Measurements from ENCODE around the gene KLK7.
A peak's percentile ranks its signal among the peaks of the same experiment; 100 is the strongest.

Gene KLK7

GRCh38 chr19:50983625-50984292 is at the start of gene KLK7:
TSS of gene KLK7 (minus strand) at chr19:50983917. CDS start at chr19:50982399, 1,518 bp downstream.
- no peak for DNase-seq (ENCODE audit: low read depth in 2 of 2)

GRCh38 chr19:51031880-51032225 is 48.1 kb upstream of the KLK7 start:
- no peak for DNase-seq (ENCODE audit: low read depth in 2 of 2)

- DNase-seq (ENCODE audit: low read depth in 2 of 2) = no peak
These were observed 47.6 kb upstream of the KLK7 start for GRCh38 chr19:51031220-51031879.

- DNase-seq (ENCODE audit: low read depth in 2 of 2) = no peak
These were observed 46.9 kb upstream of the KLK7 start for GRCh38 chr19:51030631-51031030.

GRCh38 chr19:51029718-51030117 is 46.0 kb upstream of the KLK7 start:
- no peak for DNase-seq (ENCODE audit: low read depth in 2 of 2)

- DNase-seq (ENCODE audit: low read depth in 2 of 2) = no peak
These were observed 44.2 kb upstream of the KLK7 start for GRCh38 chr19:51027873-51028272.

- no peak for DNase-seq (ENCODE audit: low read depth in 2 of 2)
These were observed 43.5 kb upstream of the KLK7 start for GRCh38 chr19:51027126-51027806.

- DNase-seq (ENCODE audit: low read depth in 2 of 2) = no peak
These were observed 42.8 kb upstream of the KLK7 start, which contains the start of gene KLK11 for GRCh38 chr19:51026554-51026831. TSS of gene KLK11 (minus strand) at chr19:51026616. CDS start at chr19:51025631, 985 bp downstream.

GRCh38 chr19:51025809-51026553 is 42.3 kb upstream of the KLK7 start:
- DNase-seq (ENCODE audit: low read depth in 2 of 2) = no peak

- no peak for DNase-seq (ENCODE audit: low read depth in 2 of 2)
These were observed 41.7 kb upstream of the KLK7 start for GRCh38 chr19:51025401-51025800.

GRCh38 chr19:51024924-51025323 is 41.2 kb upstream of the KLK7 start:
- DNase-seq (ENCODE audit: low read depth in 2 of 2) = no peak

- no peak for DNase-seq (ENCODE audit: low read depth in 2 of 2)
These were observed 40.2 kb upstream of the KLK7 start for GRCh38 chr19:51023946-51024345.

- no peak for DNase-seq (ENCODE audit: low read depth in 2 of 2)
These were observed 38.8 kb upstream of the KLK7 start for GRCh38 chr19:51022526-51022925.

- DNase-seq (ENCODE audit: low read depth in 2 of 2) = no peak
These were observed 37.4 kb upstream of the KLK7 start for GRCh38 chr19:51020988-51021651.

- DNase-seq (ENCODE audit: low read depth in 2 of 2) = no peak
These were observed 35.8 kb upstream of the KLK7 start, which contains the start of gene KLK10 for GRCh38 chr19:51019544-51019925. TSS of gene KLK10 (minus strand) at chr19:51019709. CDS start at chr19:51019130, 579 bp downstream.

GRCh38 chr19:51018745-51019543 is 35.2 kb upstream of the KLK7 start:
- no peak for DNase-seq (ENCODE audit: low read depth in 2 of 2)

GRCh38 chr19:51016798-51017683 is 33.3 kb upstream of the KLK7 start:
- peak; percentile 38 to 45 for DNase-seq (ENCODE audit: low read depth in 2 of 2)

GRCh38 chr19:51015691-51016267 is 32.1 kb upstream of the KLK7 start:
- no peak for DNase-seq (ENCODE audit: low read depth in 2 of 2)

- no peak for DNase-seq (ENCODE audit: low read depth in 2 of 2)
These were observed 30.5 kb upstream of the KLK7 start for GRCh38 chr19:51014242-51014641.

Measured in stimulated activated CD8-positive, alpha-beta memory T cell treated with anti-CD3 and anti-CD28 coated beads, Interleukin-15, amount 100 ng/mL, for 48 hours (primary cell).